B cell (primary cell): ENCODE measurements around the gene PCAT7.

ENCODE experiments used
- CTCF ChIP-seq: fragments of 200-600 bp; IDR thresholded peaks from one replicate; pipeline ENCODE4 v1.8.0; 2022; ENCODE audit warnings: antibody characterized with exemption, mild to moderate bottlenecking
- EZH2 ChIP-seq: IDR thresholded peaks from 2 replicates; pipeline ENCODE4 v1.6.1; 2012; ENCODE audit warnings: borderline replicate concordance, low read depth, mild to moderate bottlenecking, moderate library complexity, low read length; ENCODE audit not compliant: insufficient read depth, poor library complexity, severe bottlenecking

- TF ChIP-seq CTCF (no peak), EZH2 (no peak)
Measured at GRCh38 chr9:94606646-94607422, 52.0 kb downstream of the PCAT7 start.
